Stomach (tissue), 4 donors: Measurements from ENCODE around the gene COX7B.

Experiments used
- EP300 ChIP-seq: sonication (generic); formaldehyde crosslinking; IDR thresholded peaks from one replicate; pipeline ENCODE4 v1.6.1; 2017; ENCODE audit warnings: antibody characterized with exemption
- POLR2A ChIP-seq, 4 donors: fragments of 450-650 bp; IDR thresholded peaks; one replicate each; pipeline ENCODE4 v1.6.1; 2016; ENCODE audit warnings: antibody characterized with exemption in 4 of 4, control low read depth in 2 of 4, mild to moderate bottlenecking in 1 of 4, moderate library complexity in 1 of 4
- POLR2AphosphoS5 ChIP-seq, 3 donors: sonication (generic); formaldehyde crosslinking; IDR thresholded peaks; one replicate each; pipeline ENCODE4 v1.6.1; 2016; ENCODE audit warnings: antibody characterized with exemption in 3 of 3
- TF ChIP-seq, protein P1 (sequence below), 7 experiments: fragments of 450-650 bp in 4 of 7; fragments of 200-600 bp in 3 of 7; sonication (generic) in 3 of 7; IDR thresholded peaks; one replicate each; pipeline ENCODE4 v1.5.1; 2016 to 2019; ENCODE audit warnings: antibody characterized with exemption in 7 of 7, control low read depth in 2 of 7, mild to moderate bottlenecking in 1 of 7

DNA sequence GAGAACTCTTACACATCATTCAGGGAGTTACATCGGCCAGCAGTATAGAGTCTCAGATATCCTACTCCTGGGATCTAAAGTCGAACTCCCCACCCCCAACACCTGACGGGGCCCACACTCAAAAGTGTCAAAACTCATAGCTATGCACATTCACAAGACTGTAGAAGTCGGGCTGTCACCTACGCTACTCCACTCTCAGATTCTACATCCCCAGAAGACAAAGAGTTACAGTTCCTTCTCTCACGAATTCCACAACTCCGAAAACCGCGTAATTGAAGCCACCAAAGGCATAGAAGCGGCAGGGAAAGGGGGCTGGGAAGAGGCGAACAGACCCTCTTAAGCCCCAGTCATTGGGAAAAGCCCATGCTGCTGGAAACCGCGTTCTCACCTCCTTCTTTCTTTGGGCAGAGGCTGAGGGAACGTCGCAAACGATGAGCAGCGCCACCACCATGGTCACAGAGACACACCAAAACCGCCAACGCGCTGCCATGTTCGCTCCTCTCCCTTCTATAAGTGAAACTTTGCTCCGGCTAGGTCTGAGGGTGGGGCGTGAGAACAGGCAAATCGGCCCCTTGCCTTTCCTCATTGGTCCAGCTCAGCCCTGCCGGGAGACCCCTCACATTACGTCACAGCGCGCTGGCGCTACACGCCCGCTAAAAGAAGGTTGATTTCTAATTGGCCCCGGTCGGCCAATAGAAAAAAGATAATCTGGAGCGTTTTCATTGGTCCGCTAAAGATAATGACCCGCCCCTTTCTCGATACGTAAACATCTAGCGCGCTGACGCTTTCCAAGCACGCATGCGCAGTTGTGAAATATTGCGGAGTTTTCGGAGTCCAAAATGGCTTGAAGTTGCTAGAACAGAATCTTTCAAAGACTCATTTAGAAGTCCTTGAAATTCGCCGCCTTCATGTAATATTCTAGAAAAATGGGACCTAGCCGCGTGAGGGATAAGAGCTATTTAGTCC, 4.1 kb upstream of the COX7B start, which contains the start of gene MAGT1:
- TF ChIP-seq, protein P1, sequence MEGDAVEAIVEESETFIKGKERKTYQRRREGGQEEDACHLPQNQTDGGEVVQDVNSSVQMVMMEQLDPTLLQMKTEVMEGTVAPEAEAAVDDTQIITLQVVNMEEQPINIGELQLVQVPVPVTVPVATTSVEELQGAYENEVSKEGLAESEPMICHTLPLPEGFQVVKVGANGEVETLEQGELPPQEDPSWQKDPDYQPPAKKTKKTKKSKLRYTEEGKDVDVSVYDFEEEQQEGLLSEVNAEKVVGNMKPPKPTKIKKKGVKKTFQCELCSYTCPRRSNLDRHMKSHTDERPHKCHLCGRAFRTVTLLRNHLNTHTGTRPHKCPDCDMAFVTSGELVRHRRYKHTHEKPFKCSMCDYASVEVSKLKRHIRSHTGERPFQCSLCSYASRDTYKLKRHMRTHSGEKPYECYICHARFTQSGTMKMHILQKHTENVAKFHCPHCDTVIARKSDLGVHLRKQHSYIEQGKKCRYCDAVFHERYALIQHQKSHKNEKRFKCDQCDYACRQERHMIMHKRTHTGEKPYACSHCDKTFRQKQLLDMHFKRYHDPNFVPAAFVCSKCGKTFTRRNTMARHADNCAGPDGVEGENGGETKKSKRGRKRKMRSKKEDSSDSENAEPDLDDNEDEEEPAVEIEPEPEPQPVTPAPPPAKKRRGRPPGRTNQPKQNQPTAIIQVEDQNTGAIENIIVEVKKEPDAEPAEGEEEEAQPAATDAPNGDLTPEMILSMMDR (IDR thresholded peaks at IDR 0.05) = no peak
- peak in 2 of 4 donors; percentile 81 to 92 for TF ChIP-seq POLR2A (IDR thresholded peaks at IDR 0.05)
- no peak for TF ChIP-seq EP300
- peak; percentile 80 to 96 (median 96) for TF ChIP-seq POLR2AphosphoS5 (IDR thresholded peaks at IDR 0.05)
